ENCODE measurements around the gene FMN1.

FMN1 gene

GRCh38 chr15:32877252-32878019, 317.1 kb downstream of the FMN1 start:
- FAIRE-seq: no peak

- FAIRE-seq: no peak
Observed at GRCh38 chr15:32873284-32874114, 321.0 kb downstream of the FMN1 start.

- FAIRE-seq: no peak
Observed at GRCh38 chr15:32872621-32873283, 321.8 kb downstream of the FMN1 start.

- FAIRE-seq: no peak
Observed at GRCh38 chr15:32871883-32872282, 322.6 kb downstream of the FMN1 start.

GRCh38 chr15:32870240-32871033, 324.1 kb downstream of the FMN1 start:
- FAIRE-seq: no peak

- no peak for FAIRE-seq
Observed at GRCh38 chr15:32869776-32870175, 324.7 kb downstream of the FMN1 start.

GRCh38 chr15:32867313-32867626, 327.2 kb downstream of the FMN1 start:
- no peak for FAIRE-seq

- FAIRE-seq: no peak
Observed at GRCh38 chr15:32866454-32867312, 327.8 kb downstream of the FMN1 start.

- FAIRE-seq: no peak
Observed at GRCh38 chr15:32864841-32865240, 329.7 kb downstream of the FMN1 start.

GRCh38 chr15:32864051-32864450, 330.5 kb downstream of the FMN1 start:
- no peak for FAIRE-seq

GRCh38 chr15:32861761-32862160, 332.8 kb downstream of the FMN1 start:
- no peak for FAIRE-seq

GRCh38 chr15:32861174-32861573, 333.3 kb downstream of the FMN1 start:
- FAIRE-seq: no peak

- FAIRE-seq: no peak
Observed at GRCh38 chr15:32859996-32860395, 334.5 kb downstream of the FMN1 start.

- FAIRE-seq: no peak
Observed at GRCh38 chr15:32859251-32859650, 335.3 kb downstream of the FMN1 start.

- no peak for FAIRE-seq
Observed at GRCh38 chr15:32857732-32858131, 336.8 kb downstream of the FMN1 start.

- no peak for FAIRE-seq
Observed at GRCh38 chr15:32856753-32857152, 337.8 kb downstream of the FMN1 start.

GRCh38 chr15:32855942-32856341, 338.6 kb downstream of the FMN1 start:
- FAIRE-seq: no peak

GRCh38 chr15:32853592-32853991, 340.9 kb downstream of the FMN1 start:
- FAIRE-seq: no peak

- FAIRE-seq: no peak
Observed at GRCh38 chr15:32852771-32853170, 341.7 kb downstream of the FMN1 start.

- FAIRE-seq: no peak
Observed at GRCh38 chr15:32852017-32852416, 342.5 kb downstream of the FMN1 start.

- FAIRE-seq: no peak
Observed at GRCh38 chr15:32851572-32851971, 342.9 kb downstream of the FMN1 start.
